Measurements from ENCODE around the gene TRAF3IP1. TPM values are rescaled to one million over a fixed set of nuclear protein-coding genes. Genes with fewer than 3 reads are reported as not detected.

TRAF3IP1 gene
- total RNA-seq, 1 experiment from 2014 or later = 16.0 TPM

- Histone ChIP-seq H3K36me3 (ENCODE audit: insufficient read depth, low read length) (peaks cover 6% of the 10 kb centered on the region; the same call in 1 of the 2 replicates), H3K9me2 (replicated peaks; ENCODE audit: insufficient read depth, low read length) (no peaks in the 10 kb centered on the region), H3K79me2 (ENCODE audit: low read length) (peaks cover 27% of the 10 kb centered on the region), H2AFZ (ENCODE audit: low read length) (no peak overlapping the region), H3K9ac (ENCODE audit: low read length) (peak overlapping the region; percentile 40), H3K4me1 (ENCODE audit: low read length) (peaks cover 70% of the 10 kb centered on the region), H3K4me2 (ENCODE audit: low read depth, low read length, poor library complexity, severe bottlenecking) (peak overlapping the region; percentile 1), H3K27ac (ENCODE audit: low read length) (peak overlapping the region; percentile 87), H3K4me3 (ENCODE audit: low read length) (no peak overlapping the region), H4K20me1 (ENCODE audit: insufficient read depth, low read depth, low read length) (no peaks in the 10 kb centered on the region), H3K9me3 (ENCODE audit: low read length) (no peaks in the 10 kb centered on the region), H3K27me3 (ENCODE audit: low read length) (no peaks in the 10 kb centered on the region)
- no peak for DNase-seq
Observed at GRCh38 chr2:238336151-238336550, 15.8 kb downstream of the TRAF3IP1 start.

GRCh38 chr2:238336793-238337444 lies 16.6 kb downstream of the TRAF3IP1 start:
- peaks cover 70% of the 10 kb centered on the region for H3K4me1 ChIP-seq (ENCODE audit: low read length)
- 0 out of 2 replicates have a peak overlapping the region, but pooled peaks have one; percentile 11 for H3K9ac ChIP-seq (ENCODE audit: low read length)
- peaks cover 6% of the 10 kb centered on the region; the same call in 1 of the 2 replicates for H3K36me3 ChIP-seq (ENCODE audit: insufficient read depth, low read length)
- H3K9me2 ChIP-seq (replicated peaks; ENCODE audit: insufficient read depth, low read length) = no peaks in the 10 kb centered on the region
- no peaks in the 10 kb centered on the region for H3K9me3 ChIP-seq (ENCODE audit: low read length)
- H3K27ac ChIP-seq (ENCODE audit: low read length) = peak overlapping the region; percentile 87
- no peak overlapping the region for H3K4me2 ChIP-seq (ENCODE audit: low read depth, low read length, poor library complexity, severe bottlenecking)
- DNase-seq = no peak
- no peak overlapping the region for H3K4me3 ChIP-seq (ENCODE audit: low read length)
- H3K27me3 ChIP-seq (ENCODE audit: low read length) = no peaks in the 10 kb centered on the region
- H2AFZ ChIP-seq (ENCODE audit: low read length) = no peak overlapping the region
- H3K79me2 ChIP-seq (ENCODE audit: low read length) = peaks cover 27% of the 10 kb centered on the region
- H4K20me1 ChIP-seq (ENCODE audit: insufficient read depth, low read depth, low read length) = no peaks in the 10 kb centered on the region

- Histone ChIP-seq H3K27ac (ENCODE audit: low read length) (peak overlapping the region; percentile 6; the same call in 1 of the 2 replicates), H4K20me1 (ENCODE audit: insufficient read depth, low read depth, low read length) (no peaks in the 10 kb centered on the region), H3K4me1 (ENCODE audit: low read length) (peaks cover 62% of the 10 kb centered on the region), H2AFZ (ENCODE audit: low read length) (no peak overlapping the region), H3K36me3 (ENCODE audit: insufficient read depth, low read length) (peaks cover 6% of the 10 kb centered on the region; the same call in 1 of the 2 replicates), H3K9me2 (replicated peaks; ENCODE audit: insufficient read depth, low read length) (no peaks in the 10 kb centered on the region), H3K4me2 (ENCODE audit: low read depth, low read length, poor library complexity, severe bottlenecking) (no peak overlapping the region), H3K27me3 (ENCODE audit: low read length) (no peaks in the 10 kb centered on the region), H3K4me3 (ENCODE audit: low read length) (no peak overlapping the region), H3K79me2 (ENCODE audit: low read length) (peaks cover 18% of the 10 kb centered on the region), H3K9me3 (ENCODE audit: low read length) (no peaks in the 10 kb centered on the region), H3K9ac (ENCODE audit: low read length) (no peak overlapping the region)
- no peak for DNase-seq
Observed at GRCh38 chr2:238337846-238338245, 17.5 kb downstream of the TRAF3IP1 start.

- Histone ChIP-seq H3K9ac (ENCODE audit: low read length) (no peak overlapping the region), H3K9me3 (ENCODE audit: low read length) (no peaks in the 10 kb centered on the region), H4K20me1 (ENCODE audit: insufficient read depth, low read depth, low read length) (no peaks in the 10 kb centered on the region), H3K4me3 (ENCODE audit: low read length) (no peak overlapping the region), H3K27ac (ENCODE audit: low read length) (no peak overlapping the region), H3K27me3 (ENCODE audit: low read length) (no peaks in the 10 kb centered on the region), H3K36me3 (ENCODE audit: insufficient read depth, low read length) (peaks cover 5% of the 10 kb centered on the region; the same call in 1 of the 2 replicates), H3K9me2 (replicated peaks; ENCODE audit: insufficient read depth, low read length) (no peaks in the 10 kb centered on the region), H3K4me1 (ENCODE audit: low read length) (peaks cover 52% of the 10 kb centered on the region), H2AFZ (ENCODE audit: low read length) (no peak overlapping the region), H3K4me2 (ENCODE audit: low read depth, low read length, poor library complexity, severe bottlenecking) (no peak overlapping the region), H3K79me2 (ENCODE audit: low read length) (peaks cover 13% of the 10 kb centered on the region)
- DNase-seq = peak; percentile 74
Observed at GRCh38 chr2:238338710-238339394, 18.5 kb downstream of the TRAF3IP1 start.

- no peak overlapping the region for H3K4me3 ChIP-seq (ENCODE audit: low read length)
- DNase-seq = no peak
- H3K9me3 ChIP-seq (ENCODE audit: low read length) = no peaks in the 10 kb centered on the region
- H3K9me2 ChIP-seq (replicated peaks; ENCODE audit: insufficient read depth, low read length) = no peaks in the 10 kb centered on the region
- H3K9ac ChIP-seq (ENCODE audit: low read length) = no peak overlapping the region
- no peaks in the 10 kb centered on the region; the same call in 1 of the 2 replicates for H3K36me3 ChIP-seq (ENCODE audit: insufficient read depth, low read length)
- H2AFZ ChIP-seq (ENCODE audit: low read length) = no peak overlapping the region
- no peaks in the 10 kb centered on the region for H3K27me3 ChIP-seq (ENCODE audit: low read length)
- H3K79me2 ChIP-seq (ENCODE audit: low read length) = peaks cover 13% of the 10 kb centered on the region
- H4K20me1 ChIP-seq (ENCODE audit: insufficient read depth, low read depth, low read length) = no peaks in the 10 kb centered on the region
- H3K4me1 ChIP-seq (ENCODE audit: low read length) = peaks cover 47% of the 10 kb centered on the region
- H3K4me2 ChIP-seq (ENCODE audit: low read depth, low read length, poor library complexity, severe bottlenecking) = no peak overlapping the region
- no peak overlapping the region for H3K27ac ChIP-seq (ENCODE audit: low read length)
Observed at GRCh38 chr2:238339395-238339780, 19.1 kb downstream of the TRAF3IP1 start.

- Histone ChIP-seq H3K27me3 (ENCODE audit: low read length) (no peaks in the 10 kb centered on the region), H3K36me3 (ENCODE audit: insufficient read depth, low read length) (no peaks in the 10 kb centered on the region; the same call in 1 of the 2 replicates), H3K4me2 (ENCODE audit: low read depth, low read length, poor library complexity, severe bottlenecking) (no peak overlapping the region), H3K9me3 (ENCODE audit: low read length) (no peaks in the 10 kb centered on the region), H3K79me2 (ENCODE audit: low read length) (peaks cover 13% of the 10 kb centered on the region), H3K4me3 (ENCODE audit: low read length) (no peak overlapping the region), H3K9ac (ENCODE audit: low read length) (no peak overlapping the region), H2AFZ (ENCODE audit: low read length) (no peak overlapping the region), H4K20me1 (ENCODE audit: insufficient read depth, low read depth, low read length) (no peaks in the 10 kb centered on the region), H3K9me2 (replicated peaks; ENCODE audit: insufficient read depth, low read length) (no peaks in the 10 kb centered on the region), H3K27ac (ENCODE audit: low read length) (no peak overlapping the region), H3K4me1 (ENCODE audit: low read length) (peaks cover 43% of the 10 kb centered on the region)
- peak; percentile 70 for DNase-seq
Observed at GRCh38 chr2:238339814-238340213, 19.5 kb downstream of the TRAF3IP1 start.

GRCh38 chr2:238341536-238341935 lies 21.2 kb downstream of the TRAF3IP1 start:
- Histone ChIP-seq H3K9me3 (ENCODE audit: low read length) (no peaks in the 10 kb centered on the region), H3K4me2 (ENCODE audit: low read depth, low read length, poor library complexity, severe bottlenecking) (no peak overlapping the region), H3K79me2 (ENCODE audit: low read length) (peaks cover 6% of the 10 kb centered on the region; the same call in 1 of the 2 replicates), H3K4me1 (ENCODE audit: low read length) (peaks cover 34% of the 10 kb centered on the region), H3K9me2 (replicated peaks; ENCODE audit: insufficient read depth, low read length) (no peaks in the 10 kb centered on the region), H3K36me3 (ENCODE audit: insufficient read depth, low read length) (no peaks in the 10 kb centered on the region; the same call in 1 of the 2 replicates), H3K9ac (ENCODE audit: low read length) (no peak overlapping the region), H3K4me3 (ENCODE audit: low read length) (no peak overlapping the region), H4K20me1 (ENCODE audit: insufficient read depth, low read depth, low read length) (no peaks in the 10 kb centered on the region), H3K27ac (ENCODE audit: low read length) (no peak overlapping the region), H3K27me3 (ENCODE audit: low read length) (no peaks in the 10 kb centered on the region), H2AFZ (ENCODE audit: low read length) (no peak overlapping the region)
- DNase-seq = no peak

- Histone ChIP-seq H4K20me1 (ENCODE audit: insufficient read depth, low read depth, low read length) (no peaks in the 10 kb centered on the region), H3K36me3 (ENCODE audit: insufficient read depth, low read length) (0 out of 2 replicates have a peak, but pooled peaks cover 4% of the 10 kb centered on the region), H3K27ac (ENCODE audit: low read length) (no peak overlapping the region), H2AFZ (ENCODE audit: low read length) (no peak overlapping the region), H3K4me1 (ENCODE audit: low read length) (peaks cover 16% of the 10 kb centered on the region), H3K4me2 (ENCODE audit: low read depth, low read length, poor library complexity, severe bottlenecking) (no peak overlapping the region), H3K9me2 (replicated peaks; ENCODE audit: insufficient read depth, low read length) (no peaks in the 10 kb centered on the region), H3K9me3 (ENCODE audit: low read length) (no peaks in the 10 kb centered on the region), H3K9ac (ENCODE audit: low read length) (no peak overlapping the region), H3K4me3 (ENCODE audit: low read length) (no peak overlapping the region), H3K27me3 (ENCODE audit: low read length) (no peaks in the 10 kb centered on the region), H3K79me2 (ENCODE audit: low read length) (peaks cover 3% of the 10 kb centered on the region; the same call in 1 of the 2 replicates)
- DNase-seq = no peak
Observed at GRCh38 chr2:238344035-238344434, 23.7 kb downstream of the TRAF3IP1 start.

Data from Karpas-422 (cell line).